A673 (cell line): ENCODE data around the gene ATP8A1. TPM values are rescaled to one million over a fixed set of nuclear protein-coding genes. Genes with fewer than 3 reads are reported as not detected.

Experiments
- Bru-seq: library from RNA; stranded (reverse); fragments of 400-500 nt; gene quantifications from one replicate; lab custom pipeline; 2021; lab: Mats Ljungman, UMichigan
- BruChase-seq, 2 experiments: library from RNA; stranded (reverse); fragments of 400-500 nt; gene quantifications; one replicate each; lab custom pipeline; 2021; lab: Mats Ljungman, UMichigan
- BruUV-seq: library from RNA; stranded (reverse); fragments of 400-500 nt; replicated peaks from 2 replicates; lab custom pipeline; 2021; lab: Mats Ljungman, UMichigan
- CTCF ChIA-PET: fragments of 300-600 bp; sonication (Branson Sonifier 250); formaldehyde crosslinking; loops from one replicate; lab custom pipeline; 2022; ENCODE audit warnings: antibody characterized with exemption; lab: Charles Lee
- POLR2A ChIA-PET: fragments of 300-600 bp; sonication (Branson Sonifier 250); formaldehyde crosslinking; loops from one replicate; lab custom pipeline; 2022; ENCODE audit warnings: antibody characterized with exemption; ENCODE audit not compliant: low non-redundant PET; lab: Charles Lee
- DNase-seq: peaks from one replicate; pipeline ENCODE4 v3.0.0-alpha.2; 2015; ENCODE audit warnings: low spot score
- H3K27ac ChIP-seq: fragments of 200-600 bp; sonication (generic); 2 replicates; pipeline ENCODE4 v1.5.1; 2016; ENCODE audit warnings: mixed run types, low read depth, mild to moderate bottlenecking, mixed read lengths, antibody characterized with exemption, low read length; ENCODE audit not compliant: poor library complexity, severe bottlenecking
- H3K27me3 ChIP-seq: fragments of 200-600 bp; sonication (generic); replicated peaks from 2 replicates; pipeline ENCODE4 v1.6.1; 2017; ENCODE audit warnings: mixed run types, low read depth, mild to moderate bottlenecking, mixed read lengths, antibody characterized with exemption, low read length; ENCODE audit not compliant: insufficient read depth, poor library complexity
- H3K36me3 ChIP-seq: fragments of 200-600 bp; sonication (generic); 2 replicates; pipeline ENCODE4 v1.6.1; 2016; ENCODE audit warnings: mixed run types, mild to moderate bottlenecking, mixed read lengths, antibody characterized with exemption, low read length; ENCODE audit not compliant: insufficient read depth, poor library complexity, severe bottlenecking
- H3K4me1 ChIP-seq: fragments of 200-600 bp; sonication (generic); 2 replicates; pipeline ENCODE4 v1.6.1; 2017; ENCODE audit warnings: mixed run types, mild to moderate bottlenecking, mixed read lengths, antibody characterized with exemption, low read length; ENCODE audit not compliant: insufficient read depth, poor library complexity, severe bottlenecking
- H3K4me3 ChIP-seq: fragments of 200-600 bp; sonication (generic); 2 replicates; pipeline ENCODE4 v1.5.1; 2016; ENCODE audit warnings: low read depth, mixed run types, mild to moderate bottlenecking, mixed read lengths, low read length; ENCODE audit not compliant: poor library complexity, severe bottlenecking
- H3K9me3 ChIP-seq: fragments of 200-600 bp; sonication (generic); 2 replicates; pipeline ENCODE4 v1.6.1; 2016; ENCODE audit warnings: mixed run types, low read depth, mild to moderate bottlenecking, mixed read lengths, antibody characterized with exemption, low read length; ENCODE audit not compliant: poor library complexity, severe bottlenecking
- CTCF ChIP-seq: fragments of 300-800, 200-600 bp; sonication (generic); conservative IDR thresholded peaks from 2 replicates; pipeline ENCODE4 v1.5.1; 2017; ENCODE audit warnings: low read depth, mild to moderate bottlenecking, antibody characterized with exemption, low read length, moderate library complexity, mixed read lengths
- EZH2 ChIP-seq: fragments of 200-600 bp; sonication (generic); IDR thresholded peaks from 2 replicates; pipeline ENCODE4 v1.6.1; 2017; ENCODE audit warnings: borderline replicate concordance, low read depth, mild to moderate bottlenecking, mixed read lengths, antibody characterized with exemption, low read length; ENCODE audit not compliant: poor library complexity, severe bottlenecking
- intact Hi-C: fragments of 100-400 bp; cut with micrococcal nuclease; formaldehyde crosslinking; loops from one replicate; pipeline ENCODE4 v1.10.0; 2022; ENCODE audit not compliant: unreplicated experiment
- long read RNA-seq: library from polyadenylated mRNA; stranded (forward); transcript quantifications from one replicate; pipeline ENCODE4 v2.0.0, GENCODE V29; 2022
- total RNA-seq: library from RNA; stranded (reverse); gene quantifications from 2 replicates; pipeline ENCODE4 v1.2.3, GENCODE V29; 2021

The ATP8A1 gene
- total RNA-seq: 0.28 and 0.90 TPM in 2 replicates
- percentile 21 among the genes with signal in this experiment for Bru-seq, nascent RNA
- percentile 19 among the genes with signal in this experiment for BruChase-seq, experiment 1, labeled RNA remaining after a 2-hour chase
- percentile 10 among the genes with signal in this experiment for BruChase-seq, experiment 2, labeled RNA remaining after a 6-hour chase
- long read RNA-seq: 0 reads

GRCh38 chr4:42656944-42657792 lies at the start of gene ATP8A1:
Gene ATP8A1, minus strand, starts transcription at chr4:42657105. Its CDS starts 232 bp downstream, at chr4:42656873.
- BruUV-seq: no TSS peak
- POLR2A ChIA-PET: no interaction called here
- no peak for TF ChIP-seq CTCF
- no peak for TF ChIP-seq EZH2
- CTCF ChIA-PET: interaction anchor here (0.6 kb wide), 1 partner anchor 137 kb away, joined by 8 read pairs; no protein-coding TSS in a partner anchor
- intact Hi-C loops: no loop called here
- Histone ChIP-seq H3K4me1 (no peaks in the 10 kb centered on the region), H3K4me3 (peak within 1 kb of the TSS; percentile 56), H3K36me3 (no peaks in the 10 kb centered on the region), H3K9me3 (no peaks in the 10 kb centered on the region), H3K27me3 (peaks cover 15% of the 10 kb centered on the region), H3K27ac (peak within 1 kb of the TSS; percentile 94)
- DNase-seq: peak; percentile 91

GRCh38 chr4:42706086-42706485 lies 49.2 kb upstream of the ATP8A1 start:
- intact Hi-C loops: no loop called here
- DNase-seq: no peak
- TF ChIP-seq EZH2 (no peak), CTCF (no peak)
- no TSS peak for BruUV-seq
- POLR2A ChIA-PET: no interaction called here
- H3K36me3 ChIP-seq: no peaks in the 10 kb centered on the region
- no peaks in the 10 kb centered on the region for H3K4me1 ChIP-seq
- H3K4me3 ChIP-seq: no peak overlapping the region
- no peaks in the 10 kb centered on the region for H3K27me3 ChIP-seq
- H3K9me3 ChIP-seq: no peaks in the 10 kb centered on the region
- H3K27ac ChIP-seq: no peak overlapping the region
- CTCF ChIA-PET: no interaction called here

GRCh38 chr4:42703813-42704212 lies 46.9 kb upstream of the ATP8A1 start:
- BruUV-seq: no TSS peak
- intact Hi-C loops: no loop called here
- H3K27me3 ChIP-seq: no peaks in the 10 kb centered on the region
- H3K27ac ChIP-seq: no peak overlapping the region
- CTCF ChIA-PET: no interaction called here
- H3K4me1 ChIP-seq: no peaks in the 10 kb centered on the region
- no peaks in the 10 kb centered on the region for H3K9me3 ChIP-seq
- no peak overlapping the region for H3K4me3 ChIP-seq
- POLR2A ChIA-PET: no interaction called here
- DNase-seq: no peak
- H3K36me3 ChIP-seq: no peaks in the 10 kb centered on the region
- TF ChIP-seq CTCF (no peak), EZH2 (no peak)
